DND-41 (cell line): ENCODE measurements around the gene TEKT5.

Experiments used
- ATAC-seq: fragments of 200-7000 bp; cut with Tn5 transposase; 3 replicates; pipeline ENCODE4 v1.9.1; 2021; ENCODE audit warnings: low read depth; ENCODE audit not compliant: insufficient read depth
- DNase-seq: peaks from one replicate; pipeline ENCODE4 v3.0.0-alpha.2; 2020
- H2AFZ ChIP-seq: 2 replicates; pipeline ENCODE4 v1.6.0; 2012; ENCODE audit warnings: low read depth, low read length
- H3K27ac ChIP-seq: 2 replicates; pipeline ENCODE4 v1.5.1; 2012; ENCODE audit warnings: low read length, inconsistent platforms
- H3K27me3 ChIP-seq: fragments of 200-600 bp; sonication (generic); 2 replicates; pipeline ENCODE4 v1.6.0; 2012; ENCODE audit warnings: low read length, mild to moderate bottlenecking, inconsistent platforms; ENCODE audit not compliant: insufficient read depth, poor library complexity
- H3K36me3 ChIP-seq: 2 replicates; pipeline ENCODE4 v1.5.1; 2012; ENCODE audit warnings: low read length, inconsistent platforms; ENCODE audit not compliant: insufficient read depth
- H3K4me1 ChIP-seq: 2 replicates; pipeline ENCODE4 v1.5.1; 2012; ENCODE audit warnings: mild to moderate bottlenecking, low read length; ENCODE audit not compliant: insufficient read depth
- H3K4me2 ChIP-seq: 2 replicates; pipeline ENCODE4 v1.6.0; 2012; ENCODE audit warnings: mild to moderate bottlenecking, moderate library complexity, low read length, inconsistent platforms; ENCODE audit not compliant: insufficient read depth
- H3K4me3 ChIP-seq, 2 experiments: fragments of 200-600 bp in 1 of 2; shearing (Covaris generic) in 1 of 2; 2 replicates each; pipeline ENCODE4 v1.5.1; 2012 to 2016; ENCODE audit warnings: inconsistent platforms in 2 of 2, low read length in 2 of 2, mild to moderate bottlenecking in 2 of 2, low read depth in 1 of 2, moderate library complexity in 1 of 2
- H3K79me2 ChIP-seq: 2 replicates; pipeline ENCODE4 v1.6.0; 2012; ENCODE audit warnings: low read length, inconsistent platforms; ENCODE audit not compliant: insufficient read depth
- H3K9ac ChIP-seq: 2 replicates; pipeline ENCODE4 v1.6.0; 2012; ENCODE audit warnings: low read depth, mild to moderate bottlenecking, inconsistent platforms, low read length, moderate library complexity
- H3K9me3 ChIP-seq: 2 replicates; pipeline ENCODE4 v1.5.1; 2012; ENCODE audit warnings: low read length, moderate library complexity, mild to moderate bottlenecking, inconsistent platforms; ENCODE audit not compliant: insufficient read depth, severe bottlenecking
- H4K20me1 ChIP-seq: 2 replicates; pipeline ENCODE4 v1.6.0; 2012; ENCODE audit warnings: low read length; ENCODE audit not compliant: insufficient read depth
- EZH2 ChIP-seq: IDR thresholded peaks from 3 replicates; pipeline ENCODE4 v1.6.1; 2012; ENCODE audit warnings: borderline replicate concordance, low read depth, mild to moderate bottlenecking, moderate library complexity, low read length, inconsistent platforms; ENCODE audit not compliant: severe bottlenecking
- TF ChIP-seq, protein P1 (sequence below): IDR thresholded peaks from 2 replicates; pipeline ENCODE4 v1.5.1; 2012; ENCODE audit warnings: borderline replicate concordance, low read length, moderate library complexity, mild to moderate bottlenecking; ENCODE audit not compliant: poor library complexity, severe bottlenecking; ENCODE audit errors: extremely low read depth

TEKT5 gene

DNA sequence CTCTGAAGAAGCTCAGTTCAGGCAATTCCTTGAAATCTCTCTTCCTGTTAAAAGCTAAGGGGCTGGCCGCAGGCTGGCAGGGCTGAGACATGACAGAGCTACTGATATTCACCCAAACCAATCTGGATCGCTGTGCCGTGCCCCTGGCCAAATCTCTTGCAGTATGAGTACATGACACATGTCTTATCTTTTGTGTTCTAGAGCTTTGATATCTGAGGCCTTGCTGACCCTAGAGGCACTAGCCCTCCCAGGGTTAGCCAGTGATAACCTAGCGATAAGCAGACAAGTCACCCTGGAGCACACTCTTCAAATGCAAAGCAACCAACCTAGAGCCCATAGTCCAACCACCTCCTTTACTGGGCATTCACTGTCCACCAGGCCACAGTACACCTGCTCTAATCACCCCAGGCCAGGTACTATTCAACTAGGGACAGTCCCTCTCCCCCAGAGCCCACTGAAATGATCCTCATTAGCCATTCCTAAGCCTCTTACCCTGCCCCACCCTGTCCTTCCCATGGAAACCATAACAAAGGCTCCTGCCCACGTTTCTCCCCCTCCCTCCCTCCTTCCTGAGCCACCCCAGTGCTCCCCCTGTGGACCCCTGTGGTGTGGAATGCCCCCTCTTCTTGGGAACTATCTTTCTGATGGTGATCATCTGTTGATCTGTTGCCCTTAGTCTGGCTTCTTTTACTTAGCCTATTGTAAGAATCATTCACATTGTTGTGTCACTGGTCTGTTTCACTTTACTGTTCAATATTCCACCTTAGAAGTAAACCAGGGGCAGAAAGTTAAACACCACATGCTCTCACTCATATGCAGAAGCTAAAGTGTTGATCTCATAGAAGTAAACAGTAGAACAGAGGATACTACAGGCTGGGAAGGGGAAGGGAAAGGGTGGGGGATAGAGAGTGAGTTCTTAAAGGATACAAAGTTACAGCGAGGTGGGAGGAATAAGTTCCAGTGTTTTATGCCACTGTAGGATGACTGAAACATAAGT, 52.5 kb downstream of the TEKT5 start:
- Histone ChIP-seq H3K79me2 (no peaks in the 10 kb centered on the region), H3K4me3 (no peak overlapping the region), H3K9me3 (no peaks in the 10 kb centered on the region), H2AFZ (no peak overlapping the region), H3K27ac (no peak overlapping the region), H3K4me2 (no peak overlapping the region), H3K9ac (no peak overlapping the region), H3K36me3 (no peaks in the 10 kb centered on the region), H4K20me1 (no peaks in the 10 kb centered on the region), H3K4me1 (no peaks in the 10 kb centered on the region), H3K27me3 (no peaks in the 10 kb centered on the region)
- ATAC-seq (no peak), DNase-seq (no peak)
- TF ChIP-seq, protein P1, sequence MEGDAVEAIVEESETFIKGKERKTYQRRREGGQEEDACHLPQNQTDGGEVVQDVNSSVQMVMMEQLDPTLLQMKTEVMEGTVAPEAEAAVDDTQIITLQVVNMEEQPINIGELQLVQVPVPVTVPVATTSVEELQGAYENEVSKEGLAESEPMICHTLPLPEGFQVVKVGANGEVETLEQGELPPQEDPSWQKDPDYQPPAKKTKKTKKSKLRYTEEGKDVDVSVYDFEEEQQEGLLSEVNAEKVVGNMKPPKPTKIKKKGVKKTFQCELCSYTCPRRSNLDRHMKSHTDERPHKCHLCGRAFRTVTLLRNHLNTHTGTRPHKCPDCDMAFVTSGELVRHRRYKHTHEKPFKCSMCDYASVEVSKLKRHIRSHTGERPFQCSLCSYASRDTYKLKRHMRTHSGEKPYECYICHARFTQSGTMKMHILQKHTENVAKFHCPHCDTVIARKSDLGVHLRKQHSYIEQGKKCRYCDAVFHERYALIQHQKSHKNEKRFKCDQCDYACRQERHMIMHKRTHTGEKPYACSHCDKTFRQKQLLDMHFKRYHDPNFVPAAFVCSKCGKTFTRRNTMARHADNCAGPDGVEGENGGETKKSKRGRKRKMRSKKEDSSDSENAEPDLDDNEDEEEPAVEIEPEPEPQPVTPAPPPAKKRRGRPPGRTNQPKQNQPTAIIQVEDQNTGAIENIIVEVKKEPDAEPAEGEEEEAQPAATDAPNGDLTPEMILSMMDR: no peak
- no peak for TF ChIP-seq EZH2

DNA sequence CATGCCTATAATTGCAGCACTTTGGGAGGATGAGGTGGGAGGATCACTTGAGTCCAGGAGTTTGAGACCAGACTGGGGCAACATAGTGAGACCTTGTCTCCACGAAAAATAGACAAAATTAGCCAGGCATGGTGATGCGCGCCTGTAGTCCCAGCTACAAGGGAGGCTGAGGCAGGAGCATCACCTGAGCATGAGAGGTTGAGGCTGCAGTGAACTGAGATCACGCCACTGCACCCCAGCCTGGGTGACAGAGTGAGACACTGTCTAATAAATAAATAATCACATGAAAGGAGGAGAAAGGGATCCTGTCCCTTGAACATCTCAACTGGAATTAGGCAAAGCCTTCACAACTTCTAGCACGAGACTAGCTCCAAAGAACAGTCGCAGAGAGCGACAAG, 53.2 kb downstream of the TEKT5 start:
- ATAC-seq: no peak

DNA sequence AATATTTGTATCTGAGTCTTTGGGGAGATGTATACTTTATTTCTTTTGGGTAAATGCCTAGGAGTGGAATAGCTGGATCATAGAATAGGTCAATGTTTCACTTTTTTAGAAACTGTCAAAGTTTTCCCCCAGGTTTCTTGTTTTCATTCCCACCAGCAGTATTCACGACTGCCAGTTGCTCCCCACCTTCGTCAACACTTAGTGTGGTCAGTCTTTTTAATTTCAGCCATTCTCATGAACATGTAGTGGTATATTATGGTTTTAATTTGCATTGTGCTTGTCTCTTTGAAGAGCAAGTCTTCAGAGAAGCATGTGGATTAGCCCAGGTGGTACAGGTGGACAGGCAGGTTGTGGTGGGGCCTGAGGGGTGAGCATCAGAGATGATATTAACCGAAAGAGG, 53.8 kb downstream of the TEKT5 start:
- Histone ChIP-seq H3K36me3 (no peaks in the 10 kb centered on the region), H3K9me3 (no peaks in the 10 kb centered on the region), H3K79me2 (no peaks in the 10 kb centered on the region), H3K4me1 (no peaks in the 10 kb centered on the region), H3K27me3 (no peaks in the 10 kb centered on the region), H3K4me2 (no peak overlapping the region), H3K4me3 (no peak overlapping the region), H4K20me1 (no peaks in the 10 kb centered on the region), H3K9ac (no peak overlapping the region), H3K27ac (no peak overlapping the region), H2AFZ (no peak overlapping the region)
- ATAC-seq (no peak), DNase-seq (no peak)
- TF ChIP-seq EZH2: no peak
- TF ChIP-seq, protein P1: no peak

More for the DNA sequence above, 53.2 kb downstream of the TEKT5 start:
- TF ChIP-seq, protein P1: no peak
- TF ChIP-seq EZH2: no peak
- no peak overlapping the region for H2AFZ ChIP-seq
- no peaks in the 10 kb centered on the region for H3K4me1 ChIP-seq
- no peaks in the 10 kb centered on the region for H4K20me1 ChIP-seq
- no peak overlapping the region for H3K27ac ChIP-seq
- DNase-seq: no peak
- no peak overlapping the region for H3K4me3 ChIP-seq
- H3K36me3 ChIP-seq: no peaks in the 10 kb centered on the region
- H3K79me2 ChIP-seq: no peaks in the 10 kb centered on the region
- H3K9ac ChIP-seq: no peak overlapping the region
- no peaks in the 10 kb centered on the region for H3K27me3 ChIP-seq
- no peaks in the 10 kb centered on the region for H3K9me3 ChIP-seq
- no peak overlapping the region for H3K4me2 ChIP-seq
